T-helper 2 cell treated with Interferon-gamma antibody and Interleukin-4, amounts not matched to agents 100 ng/mL and 5 ng/mL, for 36 hours (primary cell): ENCODE measurements around the gene MSMO1. TPM values are rescaled to one million over a fixed set of nuclear protein-coding genes. Genes with fewer than 3 reads are reported as not detected.
"Not testable (repeated sequence)": the region's sequence is repeated elsewhere in the genome, so short reads cannot be mapped to it uniquely, and the experiment has no call there.

Experiments used
- intact Hi-C: fragments of 100-400 bp; cut with micrococcal nuclease; formaldehyde crosslinking; loops from one replicate; pipeline ENCODE4 v1.15.1; 2023
- total RNA-seq: library from RNA; stranded (reverse); gene quantifications from 2 replicates; pipeline ENCODE4 v1.2.3, GENCODE V29; 2022

MSMO1 gene
- 38.9 and 41.9 TPM in 2 replicates for total RNA-seq

DNA sequence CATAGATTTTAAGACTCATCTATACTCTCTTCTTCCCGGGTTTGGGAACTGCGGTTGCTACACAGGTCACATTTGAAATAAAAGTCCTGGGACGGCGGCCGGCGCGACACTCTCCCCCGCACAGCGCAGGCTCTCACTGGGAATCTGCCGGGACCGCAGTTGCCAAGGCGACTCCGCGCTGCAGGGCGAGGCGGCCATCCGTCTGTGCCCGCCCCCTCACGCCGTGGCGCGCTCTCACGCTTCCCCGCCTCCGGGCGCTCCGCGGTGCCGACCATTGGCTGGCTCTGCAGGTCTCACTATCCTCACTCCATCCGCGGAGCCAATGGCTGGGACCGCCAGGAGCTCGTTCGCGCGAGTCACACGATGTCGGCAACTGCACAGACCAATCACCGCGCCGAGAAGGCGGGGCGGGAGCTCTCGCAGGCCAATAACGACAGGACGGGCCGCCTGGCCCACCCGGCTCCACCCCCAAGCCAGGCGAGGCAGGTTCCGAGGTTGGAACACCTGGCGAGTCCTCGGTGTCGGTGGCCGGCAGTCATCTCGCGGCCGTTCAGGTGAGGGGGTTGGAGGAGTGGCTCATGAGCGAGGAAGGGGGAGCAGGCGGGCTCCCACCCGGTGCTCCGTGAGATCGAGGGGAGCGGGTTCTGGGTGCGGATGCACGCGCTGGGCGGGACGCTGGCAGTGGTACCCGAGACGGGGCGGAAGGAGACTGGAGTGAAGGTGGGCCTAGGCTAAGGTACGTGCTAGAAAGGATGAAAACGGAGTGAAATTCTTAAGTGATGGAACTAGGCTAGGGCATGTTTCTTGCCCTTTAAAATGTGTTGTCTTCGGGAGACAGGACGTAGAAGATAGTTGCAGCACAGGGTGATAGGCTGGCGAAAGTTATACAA is at the start of gene MSMO1:
Gene MSMO1 (plus strand): TSS at position 459 of the 890 bp plus-strand sequence. CDS start 5,702 bp downstream, outside the sequence.
- intact Hi-C loops, result loop anchor here (1.0 to 5.0 kb wide), 8 partner anchors 25 to 370 kb away; partner anchors contain the start of genes KLHL2, TMEM192 and TRIM61

DNA sequence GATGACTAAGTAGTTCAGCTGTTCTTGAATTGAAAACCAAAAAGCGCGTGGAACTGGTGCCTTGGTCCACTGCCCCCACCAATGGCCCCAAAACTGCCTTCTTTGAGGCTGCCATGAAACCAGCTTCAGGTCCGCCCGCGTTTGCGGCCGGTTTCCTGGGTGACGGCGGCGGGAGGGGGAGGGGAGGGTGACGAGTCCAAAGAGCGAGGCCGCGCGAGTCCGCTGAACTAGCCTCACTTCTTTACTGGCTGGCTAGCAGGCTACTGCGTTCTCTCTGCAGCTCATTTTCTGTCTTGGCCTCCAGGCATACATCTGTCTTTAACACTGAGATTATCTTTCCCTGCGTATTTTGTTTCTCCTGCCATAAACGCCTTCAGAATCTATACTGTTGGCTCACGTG is 47.9 kb upstream of the MSMO1 start:
- intact Hi-C loops, result not testable (repeated sequence)

GRCh38 chr4:165284697-165285096 is 42.8 kb upstream of the MSMO1 start:
- intact Hi-C loops, result not testable (repeated sequence)

GRCh38 chr4:165286619-165287340 is 40.7 kb upstream of the MSMO1 start:
- intact Hi-C loops, result not testable (repeated sequence)

- intact Hi-C loops, result no loop called here
Measured at GRCh38 chr4:165288226-165288625, 39.2 kb upstream of the MSMO1 start.

GRCh38 chr4:165288639-165289422 is 38.6 kb upstream of the MSMO1 start:
- intact Hi-C loops, result no loop called here

DNA sequence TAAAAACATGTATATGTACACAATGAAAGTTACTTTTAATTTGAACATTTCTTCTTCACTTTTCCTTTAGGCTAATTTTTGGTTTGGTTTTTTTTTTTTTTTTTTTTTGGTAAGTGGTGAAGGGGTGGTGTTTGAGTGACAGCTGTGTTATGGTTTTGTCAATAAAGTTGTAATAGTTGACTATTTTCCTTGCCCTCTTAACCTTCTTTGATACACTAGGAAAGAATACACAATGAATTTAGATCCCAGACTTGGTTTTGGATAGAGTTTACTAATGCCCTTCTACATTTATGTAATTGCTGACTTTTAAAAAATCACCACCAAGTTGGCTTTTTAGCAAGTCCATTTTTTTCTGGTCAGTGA is 38.1 kb upstream of the MSMO1 start:
- intact Hi-C loops, result no loop called here

DNA sequence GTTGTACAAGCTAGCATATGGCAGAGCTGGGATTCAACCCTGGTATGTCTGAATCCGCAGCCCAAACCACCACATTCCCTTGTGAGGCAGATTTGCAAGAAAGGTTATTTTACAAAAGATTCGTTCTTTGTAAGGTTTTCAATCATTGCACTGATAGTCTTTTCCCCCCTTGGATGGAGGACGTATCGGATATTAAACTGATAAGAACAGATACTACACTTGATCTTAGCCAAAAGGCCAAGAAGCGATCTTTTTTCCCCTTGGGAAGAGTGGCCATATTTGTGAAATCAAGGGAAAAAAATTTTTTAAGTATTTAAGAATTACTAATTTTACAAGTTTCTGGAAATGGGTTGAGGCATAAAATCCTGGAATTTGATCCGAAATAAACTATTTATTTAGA is 34.4 kb upstream of the MSMO1 start:
- intact Hi-C loops, result loop anchor here (5.0 kb wide), 1 partner anchor 34 kb away; the partner anchor contains the start of gene MSMO1

GRCh38 chr4:165293927-165294649 is 33.4 kb upstream of the MSMO1 start:
- intact Hi-C loops, result loop anchor here (5.0 kb wide), 1 partner anchor 33 kb away; the partner anchor contains the start of gene MSMO1

GRCh38 chr4:165294907-165295306 is 32.6 kb upstream of the MSMO1 start:
- intact Hi-C loops, result loop anchor here (5.0 kb wide), 1 partner anchor 32 kb away; the partner anchor contains the start of gene MSMO1

DNA sequence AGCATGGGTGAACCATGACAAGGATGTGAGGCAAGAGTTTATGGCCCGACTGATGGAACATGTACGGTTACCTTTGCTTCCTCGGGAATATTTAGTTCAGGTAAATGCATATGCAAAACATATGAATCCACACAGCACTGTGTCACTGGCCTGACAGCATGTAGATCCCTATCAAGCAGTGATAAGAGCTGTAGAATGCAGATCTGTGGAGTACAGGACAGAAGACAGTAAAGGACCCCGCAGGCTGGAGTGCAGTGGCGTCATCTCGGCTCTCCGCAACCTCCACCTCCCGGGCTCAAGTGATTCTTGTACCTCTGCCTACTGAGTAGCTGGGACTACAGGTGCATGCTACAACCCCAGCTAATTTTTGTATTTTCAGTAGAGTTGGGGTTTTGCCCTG is 29.8 kb upstream of the MSMO1 start:
- intact Hi-C loops, result no loop called here

DNA sequence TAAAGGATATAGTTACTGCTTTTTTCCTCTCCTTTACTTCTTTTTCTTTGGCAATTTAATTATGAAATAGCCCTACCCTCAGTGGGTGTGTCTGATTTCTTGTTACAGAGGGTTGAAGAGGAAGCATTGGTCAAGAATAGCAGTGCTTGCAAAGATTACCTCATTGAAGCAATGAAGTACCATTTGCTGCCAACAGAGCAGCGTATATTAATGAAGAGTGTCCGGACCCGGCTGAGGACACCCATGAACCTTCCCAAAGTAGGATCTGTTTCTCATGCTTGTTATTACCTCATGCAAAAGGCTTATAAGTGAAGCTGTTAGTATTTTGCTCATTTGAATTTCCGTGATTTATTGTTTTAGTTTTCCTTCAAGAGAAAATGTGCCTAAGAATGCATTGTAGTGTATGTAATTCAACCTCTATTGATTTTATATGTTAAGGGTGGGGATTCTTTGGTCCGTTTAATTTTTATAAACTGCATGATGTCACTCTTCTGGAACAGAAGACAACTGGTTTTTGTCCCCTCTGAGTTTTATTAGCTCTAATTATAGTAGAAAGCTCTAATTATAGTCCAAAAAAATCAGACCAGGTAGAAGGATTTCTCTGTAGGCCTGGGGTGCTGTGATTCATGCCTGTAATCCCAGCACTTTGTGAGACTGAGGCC is 27.9 kb upstream of the MSMO1 start:
- intact Hi-C loops, result loop anchor here (5.0 kb wide), 2 partner anchors 42 to 92 kb away; partner anchors contain the start of gene KLHL2

DNA sequence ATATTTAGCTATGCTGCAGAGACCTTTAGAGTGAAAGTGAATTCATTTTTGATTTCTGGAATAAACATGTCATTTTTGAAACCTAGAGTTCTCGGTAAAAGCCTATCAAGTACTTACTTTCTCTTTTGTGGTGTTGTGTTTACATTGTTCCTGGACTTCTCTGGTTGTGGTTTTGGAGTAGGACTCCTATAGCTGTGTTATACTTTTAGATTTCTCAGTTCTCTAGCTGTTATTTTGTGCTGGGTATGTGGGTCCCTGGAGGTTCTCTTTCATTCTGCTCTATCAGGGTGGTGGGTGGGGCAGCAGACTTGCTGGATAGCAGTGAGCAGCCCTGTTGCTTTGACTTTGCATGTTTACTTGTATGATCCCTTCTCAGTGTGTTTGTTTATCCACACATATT is 25.6 kb upstream of the MSMO1 start:
- intact Hi-C loops, result loop anchor here (2.0 to 5.0 kb wide), 3 partner anchors 25 to 95 kb away; partner anchors contain the start of genes KLHL2 and MSMO1

DNA sequence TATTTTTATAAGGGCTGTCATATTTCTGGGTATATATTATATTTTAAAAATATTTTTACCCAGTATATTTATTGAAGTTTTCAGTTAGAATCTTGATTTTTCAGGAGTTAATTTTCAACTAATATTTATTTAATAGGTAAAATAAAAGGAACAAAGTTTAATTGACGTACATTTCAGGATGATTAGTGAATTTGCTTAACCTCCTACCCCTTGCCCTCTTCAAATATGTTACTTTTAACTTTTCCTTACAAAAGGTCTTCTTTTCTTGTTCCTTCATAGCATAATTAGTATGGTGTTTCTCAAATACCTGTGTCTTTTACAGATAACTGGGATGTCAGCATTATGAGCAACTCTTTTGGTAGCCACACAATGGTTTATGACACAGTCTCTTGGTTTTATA is 24.8 kb upstream of the MSMO1 start:
- intact Hi-C loops, result loop anchor here (2.0 to 5.0 kb wide), 3 partner anchors 24 to 95 kb away; partner anchors contain the start of genes KLHL2 and MSMO1

GRCh38 chr4:165308166-165308565 is 19.3 kb upstream of the MSMO1 start:
- intact Hi-C loops, result no loop called here

DNA sequence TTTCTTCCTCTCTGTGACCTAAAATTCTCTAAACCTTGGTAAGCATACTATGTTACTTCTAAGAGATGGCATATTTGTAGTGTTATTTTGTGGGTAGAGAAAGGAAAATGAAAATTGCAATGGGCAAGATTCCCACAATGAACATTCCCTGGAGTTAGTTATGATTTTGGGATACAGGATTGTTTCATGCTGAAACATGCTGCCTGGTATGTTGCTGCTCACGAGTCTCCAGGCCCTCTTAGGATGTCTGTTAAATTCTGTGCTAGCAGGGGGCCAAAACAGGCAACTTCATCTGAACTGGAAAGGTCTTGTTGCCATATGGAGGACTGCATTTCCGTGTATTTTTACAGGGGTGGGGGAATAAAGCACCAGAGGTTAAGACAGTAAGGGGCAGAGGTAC is 18.9 kb upstream of the MSMO1 start:
- intact Hi-C loops, result no loop called here

- intact Hi-C loops, result no loop called here
Measured at GRCh38 chr4:165309456-165309855, 18.0 kb upstream of the MSMO1 start.

DNA sequence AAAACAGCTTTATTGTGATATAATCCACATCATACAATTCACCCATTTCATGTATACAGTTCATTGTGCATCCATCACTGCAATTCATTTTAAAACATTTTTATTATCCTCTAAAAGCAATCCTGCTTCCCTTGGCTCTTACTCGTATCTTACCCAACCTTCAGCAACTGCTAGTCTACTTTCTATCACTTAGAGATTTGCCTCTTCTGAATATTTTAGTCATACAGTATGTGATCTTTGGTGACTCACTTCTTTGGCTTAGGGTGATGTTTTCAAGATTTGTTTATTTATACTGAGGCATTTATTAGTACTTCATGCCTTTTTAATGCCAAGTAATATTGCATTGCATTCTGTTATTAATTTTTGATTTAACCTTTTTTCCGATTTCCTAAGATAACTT is 15.0 kb upstream of the MSMO1 start:
- intact Hi-C loops, result no loop called here

- intact Hi-C loops, result no loop called here
Measured at GRCh38 chr4:165319030-165319429, 8.4 kb upstream of the MSMO1 start.

DNA sequence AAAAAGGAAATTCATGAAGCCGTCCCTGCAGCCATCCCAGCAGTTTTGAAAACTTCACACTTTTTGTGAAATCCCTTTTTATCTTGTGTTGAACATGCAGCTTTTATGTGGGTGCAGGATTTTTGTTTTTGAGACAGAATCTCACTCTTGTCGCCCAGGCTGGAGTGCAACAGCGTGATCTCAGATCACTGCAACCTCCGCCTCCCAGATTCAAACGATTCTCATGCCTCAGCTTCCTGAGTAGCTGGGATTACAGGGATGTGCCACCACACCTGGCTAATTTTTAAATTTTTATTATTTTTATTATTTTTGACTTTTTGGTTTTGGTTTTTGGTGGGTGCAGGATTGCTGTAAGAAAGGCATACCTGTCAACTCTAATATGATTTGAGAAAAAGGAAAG is 8.0 kb upstream of the MSMO1 start:
- intact Hi-C loops, result no loop called here
